Stomach (tissue), 4 donors: ENCODE measurements around the gene CERS5.

Source experiments
- CTCF ChIP-seq, 7 experiments: fragments of 450-650 bp in 4 of 7; fragments of 200-600 bp in 3 of 7; sonication (generic) in 3 of 7; IDR thresholded peaks; one replicate each; pipeline ENCODE4 v1.5.1; 2016 to 2019; ENCODE audit warnings: antibody characterized with exemption in 7 of 7, control low read depth in 2 of 7, mild to moderate bottlenecking in 1 of 7
- EP300 ChIP-seq: sonication (generic); formaldehyde crosslinking; IDR thresholded peaks from one replicate; pipeline ENCODE4 v1.6.1; 2017; ENCODE audit warnings: antibody characterized with exemption
- POLR2AphosphoS5 ChIP-seq, 3 donors: sonication (generic); formaldehyde crosslinking; IDR thresholded peaks; one replicate each; pipeline ENCODE4 v1.6.1; 2016; ENCODE audit warnings: antibody characterized with exemption in 3 of 3

GRCh38 chr12:50111693-50112455 is 55.3 kb downstream of the CERS5 start, which contains the start of gene COX14:
- TF ChIP-seq CTCF (IDR thresholded peaks at IDR 0.05) (peak in 4 of 7 experiments; percentile 83 to 95 (median 92)), POLR2AphosphoS5 (IDR thresholded peaks at IDR 0.05) (peak; percentile 98 to 99 (median 99)), EP300 (peak; percentile 71)
